HG03139 (cell line): ENCODE results near the gene PTPN9.

Experiments used
- ATAC-seq: cut with Tn5 transposase; IDR thresholded peaks from one replicate; pipeline ENCODE4 v1.9.1; 2021; ENCODE audit not compliant: unreplicated experiment

Gene PTPN9

DNA sequence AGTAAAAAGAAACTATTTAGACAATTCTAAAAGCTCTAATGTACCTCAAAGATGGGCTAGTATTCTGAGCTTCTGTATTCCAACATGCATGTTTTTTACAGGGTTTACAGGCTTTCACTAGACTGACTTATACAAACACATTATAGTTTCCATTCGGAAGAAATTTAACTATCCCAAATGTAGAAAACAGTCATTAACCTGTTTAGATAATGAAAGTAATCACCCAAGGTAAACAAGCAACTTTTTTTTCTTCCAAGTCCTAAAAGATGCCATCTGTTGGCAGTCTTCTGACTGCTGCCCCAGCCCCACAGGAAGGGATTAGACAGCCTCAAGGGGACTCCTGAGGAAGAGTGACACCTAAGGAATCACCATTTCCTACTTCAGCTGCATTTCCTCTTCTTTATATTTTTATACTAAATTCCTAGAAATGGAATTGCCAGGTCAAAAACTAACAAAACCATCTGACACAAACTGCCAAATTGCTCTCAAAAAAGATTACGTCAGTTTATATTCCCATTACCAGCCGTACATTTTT, 153.1 kb downstream of the PTPN9 start:
- no peak for ATAC-seq

- ATAC-seq: no peak
Measured at GRCh38 chr15:75422554-75422953, 156.6 kb downstream of the PTPN9 start.

- no peak for ATAC-seq
Measured at GRCh38 chr15:75420698-75421097, 158.4 kb downstream of the PTPN9 start.

GRCh38 chr15:75416584-75416983, 162.5 kb downstream of the PTPN9 start:
- ATAC-seq: no peak
